GM19467 (cell line): Measurements from ENCODE around the gene MOAP1.
"Not testable (repeated sequence)": the region's sequence is repeated elsewhere in the genome, so short reads cannot be mapped to it uniquely, and the experiment has no call there.

Experiments
- ATAC-seq: cut with Tn5 transposase; IDR thresholded peaks from one replicate; pipeline ENCODE4 v1.9.1; 2021; ENCODE audit warnings: mild to moderate bottlenecking, moderate library complexity; ENCODE audit not compliant: unreplicated experiment

Gene MOAP1, protein sequence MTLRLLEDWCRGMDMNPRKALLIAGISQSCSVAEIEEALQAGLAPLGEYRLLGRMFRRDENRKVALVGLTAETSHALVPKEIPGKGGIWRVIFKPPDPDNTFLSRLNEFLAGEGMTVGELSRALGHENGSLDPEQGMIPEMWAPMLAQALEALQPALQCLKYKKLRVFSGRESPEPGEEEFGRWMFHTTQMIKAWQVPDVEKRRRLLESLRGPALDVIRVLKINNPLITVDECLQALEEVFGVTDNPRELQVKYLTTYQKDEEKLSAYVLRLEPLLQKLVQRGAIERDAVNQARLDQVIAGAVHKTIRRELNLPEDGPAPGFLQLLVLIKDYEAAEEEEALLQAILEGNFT

DNA sequence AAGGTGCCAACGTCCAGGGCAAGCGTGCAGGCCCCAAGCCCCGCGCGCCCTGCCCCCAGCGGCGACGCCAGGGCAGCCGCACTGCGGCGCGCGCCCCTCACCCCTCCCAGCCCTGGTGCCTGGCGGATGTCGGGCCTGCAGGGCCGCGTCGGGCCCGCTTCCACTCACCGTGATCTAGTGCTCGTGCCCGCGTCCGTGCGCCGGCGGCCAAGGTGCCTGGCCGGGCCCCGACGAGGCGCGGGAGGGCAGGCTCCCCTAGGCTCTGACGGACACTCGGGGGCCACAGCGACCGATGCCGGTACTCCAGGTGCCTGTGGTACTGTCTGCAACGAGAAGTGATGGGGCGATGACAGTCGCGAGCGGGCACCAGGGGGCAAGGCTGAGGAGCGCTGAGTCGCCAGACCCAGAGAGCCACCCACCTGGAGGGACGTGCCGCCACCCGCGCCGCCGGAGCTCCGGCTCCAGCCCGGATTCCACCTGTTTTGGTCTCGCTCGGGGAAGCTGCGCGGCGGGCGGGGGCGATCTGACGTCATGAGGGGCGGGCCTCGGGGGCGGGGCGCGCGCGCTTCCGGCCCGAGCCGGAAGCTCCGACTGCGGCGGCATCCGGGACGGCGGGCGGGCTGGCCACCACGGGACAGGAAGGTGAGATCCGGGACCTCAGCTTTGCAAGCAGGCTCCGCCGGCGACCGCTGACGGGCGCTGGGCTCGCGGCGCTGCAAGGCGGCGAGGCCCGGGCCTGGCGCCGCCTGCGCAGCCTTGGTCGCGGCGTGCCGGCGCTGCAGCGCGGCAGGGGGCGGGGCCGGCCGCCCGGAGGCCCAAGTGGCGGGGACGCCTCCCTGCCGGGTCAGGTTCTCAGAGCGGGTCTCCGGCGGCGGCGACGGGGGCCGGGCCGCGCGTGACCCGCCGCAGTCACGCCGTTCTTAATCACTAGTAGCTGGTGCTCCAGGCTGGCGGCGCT is at the start of gene MOAP1, which contains the start of gene LYSET:
TSS of gene MOAP1 (minus strand) at position 507 of the 958 bp plus-strand sequence. CDS start 655 bp downstream, outside the sequence.
TSS of gene LYSET (plus strand) at position 927 of the 958 bp plus-strand sequence. CDS start 89 bp downstream, outside the sequence.
- ATAC-seq = peak; percentile 77

DNA sequence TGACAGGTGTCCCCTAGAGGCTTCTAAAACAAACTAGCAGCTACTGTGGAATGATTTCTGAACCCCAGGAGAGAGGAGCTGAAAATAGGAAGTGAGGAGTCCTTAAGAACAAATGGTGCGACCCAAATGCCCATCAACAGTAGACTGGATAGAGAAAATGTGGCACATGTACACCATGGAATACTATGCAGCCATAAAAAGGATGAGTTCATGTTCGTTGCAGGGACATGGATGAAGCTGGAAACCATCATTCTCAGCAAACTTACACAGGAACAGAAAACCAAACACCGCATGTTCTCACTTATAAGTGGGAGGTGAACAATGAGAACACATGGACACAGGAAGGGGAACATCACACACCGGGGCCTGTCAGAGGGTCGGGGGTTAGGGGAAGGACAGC is 48.4 kb upstream of the MOAP1 start:
- not testable (repeated sequence) for ATAC-seq

DNA sequence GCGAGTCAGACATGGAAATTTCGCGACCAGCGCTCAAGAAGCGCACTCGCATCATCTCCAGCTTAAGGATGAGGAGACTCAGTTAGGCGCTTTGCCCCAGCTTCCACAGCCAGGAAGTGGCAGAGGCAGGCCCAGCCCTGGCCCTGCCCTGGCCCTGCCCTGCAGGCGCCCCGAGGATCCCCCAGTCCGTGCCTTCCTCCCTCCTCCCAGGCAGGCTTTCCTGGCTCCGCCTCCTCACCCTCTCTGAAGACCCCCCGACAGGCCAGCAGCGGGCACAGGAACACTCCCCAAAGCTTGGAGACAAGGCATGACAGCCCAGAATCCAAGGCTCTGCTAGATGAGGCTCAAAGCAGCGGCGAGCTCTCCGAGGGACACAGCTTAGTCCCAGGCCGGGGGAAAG is 47.5 kb upstream of the MOAP1 start:
- ATAC-seq = no peak

DNA sequence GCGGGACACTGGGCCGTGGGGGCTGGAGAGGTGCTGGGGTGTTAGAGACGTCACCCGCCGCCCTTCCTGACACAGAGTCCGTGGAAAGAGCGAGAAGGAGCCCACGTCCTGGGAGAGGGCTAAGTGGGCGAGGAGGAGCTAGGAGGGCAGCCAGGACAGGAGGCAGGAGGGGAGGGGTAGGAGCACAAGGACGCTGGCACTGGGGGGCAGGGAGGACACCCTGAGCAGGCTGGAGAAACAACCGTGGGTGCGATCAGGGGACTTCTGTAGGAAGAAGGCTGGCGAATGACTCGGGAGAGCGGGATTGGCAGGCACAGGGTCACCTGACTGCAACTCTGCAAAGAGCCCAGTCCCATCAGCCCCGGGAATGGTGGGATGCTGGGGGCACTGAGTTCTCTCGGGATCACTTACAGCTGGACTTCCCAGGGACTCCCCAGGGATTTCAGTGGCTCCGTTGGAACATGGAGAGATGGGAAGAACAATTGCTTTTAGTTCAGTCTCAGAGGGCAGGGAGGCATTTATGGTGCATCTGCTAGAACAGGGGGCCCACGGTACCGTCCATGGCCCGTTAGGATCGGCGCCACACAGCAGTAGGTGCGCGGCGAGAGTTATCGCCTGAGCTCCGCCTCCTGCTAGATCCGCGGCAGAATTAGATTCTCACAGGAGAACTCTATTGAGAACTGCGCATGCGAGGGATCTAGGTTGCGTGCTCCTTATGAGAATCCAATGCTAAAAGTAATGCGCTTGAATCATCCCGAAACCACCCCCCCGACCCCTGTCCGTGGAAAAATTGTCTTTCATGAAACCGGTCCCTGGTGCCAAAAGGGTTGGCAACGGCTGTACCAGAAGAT is 46.7 kb upstream of the MOAP1 start:
- no peak for ATAC-seq

DNA sequence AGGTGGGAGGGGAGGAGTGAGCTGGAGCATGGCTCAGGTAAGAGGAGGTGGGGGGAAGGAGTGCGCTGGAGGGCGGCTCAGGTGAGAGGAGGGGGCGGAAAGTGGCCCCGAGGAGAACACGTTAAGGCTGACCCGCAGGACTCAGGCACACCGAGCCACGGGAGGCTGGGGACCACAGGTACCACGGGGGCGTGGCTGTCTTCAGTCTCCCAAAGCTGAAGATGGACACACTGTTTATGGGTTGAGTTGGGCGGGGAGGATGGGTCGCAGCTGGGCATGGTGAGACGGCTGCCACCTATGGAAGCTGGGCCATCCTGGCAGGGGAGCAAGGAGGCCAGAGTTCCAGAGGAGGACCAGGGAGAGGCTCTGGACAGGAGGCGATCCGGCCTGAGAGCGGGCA is 45.8 kb upstream of the MOAP1 start:
- ATAC-seq = no peak

GRCh38 chr14:93228550-93228949 is 43.9 kb upstream of the MOAP1 start:
- ATAC-seq = no peak

- ATAC-seq = no peak
Observed at GRCh38 chr14:93223565-93223964, 38.9 kb upstream of the MOAP1 start.

- ATAC-seq = no peak
Observed at GRCh38 chr14:93220509-93220908, 35.8 kb upstream of the MOAP1 start.

DNA sequence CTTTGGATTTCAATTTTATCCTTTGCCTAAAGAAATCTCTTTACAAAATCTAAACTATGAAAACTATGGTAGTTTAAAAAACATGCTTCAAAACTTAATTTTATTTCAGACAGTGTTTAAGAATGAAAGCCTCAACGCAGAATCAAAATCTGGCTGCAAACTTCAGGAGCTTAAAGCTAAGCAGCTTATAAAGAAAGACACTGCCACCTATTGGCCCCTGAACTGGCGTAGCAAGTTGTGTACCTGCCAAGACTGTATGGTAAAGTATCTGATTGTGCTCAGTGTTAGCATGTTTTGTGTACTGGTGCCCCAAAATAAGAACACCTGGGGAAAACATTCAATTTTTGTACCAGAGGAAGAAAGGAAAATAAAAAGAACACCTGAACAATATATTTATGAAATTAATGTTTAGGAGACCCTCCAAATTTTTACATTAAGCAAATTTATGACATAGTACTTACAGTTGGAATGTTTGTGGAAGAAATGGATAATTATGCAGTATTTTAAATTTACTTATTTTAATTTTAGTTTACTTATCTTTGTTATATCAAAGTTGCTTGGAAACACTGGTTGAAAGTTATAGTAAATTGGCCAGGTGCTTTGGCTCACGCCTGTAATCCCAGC is 34.5 kb upstream of the MOAP1 start:
- ATAC-seq = no peak

GRCh38 chr14:93214598-93214997 is 29.9 kb upstream of the MOAP1 start:
- ATAC-seq = no peak

DNA sequence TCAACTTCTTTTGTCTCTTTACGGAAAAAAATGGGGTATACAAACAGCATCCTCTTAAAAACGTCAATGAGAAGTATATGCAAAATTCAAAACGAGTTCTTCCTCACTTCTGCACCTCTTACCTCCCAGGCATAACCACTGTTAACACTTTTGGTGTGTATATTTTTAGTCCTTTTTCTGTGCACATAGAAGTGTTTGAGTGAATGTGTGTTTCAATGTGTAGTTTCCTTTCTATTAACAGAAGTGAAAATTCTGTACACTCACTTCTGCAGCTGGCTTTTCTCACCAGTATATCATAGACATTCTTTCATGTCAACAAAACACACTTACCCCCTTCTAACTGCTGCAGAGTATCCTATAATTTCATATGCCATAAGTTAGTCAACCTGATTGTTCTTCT is 27.7 kb upstream of the MOAP1 start:
- ATAC-seq = peak; percentile 46

DNA sequence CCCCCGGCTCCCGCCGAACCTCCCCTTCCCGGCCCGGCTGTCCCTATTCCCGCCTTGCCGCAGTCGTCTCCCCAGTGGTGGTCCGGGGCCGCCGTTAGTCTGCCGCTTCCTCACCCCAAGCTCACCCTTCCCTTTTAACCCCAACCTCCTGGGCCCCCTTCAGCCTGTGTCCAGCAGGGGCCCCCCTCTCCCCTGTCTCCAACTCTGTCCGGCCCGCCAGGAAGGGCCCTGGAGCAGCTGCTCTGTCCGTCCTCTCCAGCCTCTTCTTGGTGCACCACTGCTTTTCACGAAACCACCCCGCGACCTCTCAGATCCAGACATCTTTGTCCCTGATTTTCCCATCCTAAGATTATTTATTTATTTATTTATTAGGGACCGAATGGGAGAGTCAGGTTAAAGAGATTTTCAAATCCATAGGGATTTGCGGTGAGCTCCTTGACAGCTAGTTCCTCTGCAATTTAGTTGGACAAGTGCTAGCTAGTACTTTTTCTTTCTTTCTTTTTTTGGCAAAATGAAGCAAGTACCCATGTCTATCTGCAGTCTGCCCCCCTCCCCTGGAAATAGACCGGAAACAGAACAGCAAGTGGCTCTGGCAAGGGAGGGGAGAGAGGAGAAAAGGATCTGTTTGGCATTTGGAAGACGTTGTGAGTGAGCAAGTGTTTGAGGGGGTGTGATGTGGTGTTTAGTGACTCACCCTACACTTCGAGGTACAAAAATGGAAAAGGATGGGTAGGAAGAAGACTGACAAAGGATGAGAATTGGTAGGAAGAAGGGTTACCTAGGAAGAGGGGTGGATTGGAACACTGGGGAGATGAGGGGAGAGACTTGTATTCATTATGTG is 23.0 kb upstream of the MOAP1 start:
- peak; percentile 27 for ATAC-seq

DNA sequence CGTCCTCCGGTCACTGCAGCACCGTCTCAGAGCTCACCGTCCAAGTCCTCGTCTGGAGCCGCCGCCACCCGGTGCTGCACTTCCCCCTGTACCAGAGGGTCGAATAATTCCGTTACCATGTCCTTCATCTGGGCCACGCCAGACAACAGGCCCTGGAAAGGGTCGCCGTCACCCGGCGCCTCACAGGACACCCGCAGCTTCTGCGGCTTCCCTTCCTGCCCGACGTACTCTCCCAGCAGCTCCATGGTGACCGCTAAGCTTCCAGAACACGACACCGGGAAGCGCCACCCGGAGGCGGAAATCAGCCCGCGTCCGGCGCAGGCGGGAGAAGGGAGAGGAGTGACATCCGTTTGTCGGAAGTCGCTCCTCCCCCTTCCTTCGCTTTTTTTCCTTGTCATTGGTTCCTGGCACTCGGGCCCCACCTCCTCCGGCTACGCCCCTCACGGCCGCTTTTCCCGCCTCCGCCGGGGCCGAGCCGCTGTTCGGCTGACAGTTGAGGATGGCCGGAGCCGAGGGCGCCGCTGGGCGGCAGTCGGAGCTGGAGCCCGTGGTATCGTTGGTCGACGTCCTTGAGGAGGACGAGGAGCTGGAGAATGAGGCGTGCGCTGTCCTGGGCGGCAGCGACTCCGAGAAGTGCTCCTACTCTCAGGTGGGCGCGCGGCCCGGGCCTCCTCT is 22.2 kb upstream of the MOAP1 start, which contains the start of the genes GON7 and UBR7:
TSS of gene GON7 (minus strand) at position 273 of the 675 bp plus-strand sequence. CDS start at position 245, 28 bp downstream.
TSS of gene UBR7 (plus strand) at position 464 of the 675 bp plus-strand sequence. CDS start at position 500, 36 bp downstream.
- peak; percentile 80 for ATAC-seq

DNA sequence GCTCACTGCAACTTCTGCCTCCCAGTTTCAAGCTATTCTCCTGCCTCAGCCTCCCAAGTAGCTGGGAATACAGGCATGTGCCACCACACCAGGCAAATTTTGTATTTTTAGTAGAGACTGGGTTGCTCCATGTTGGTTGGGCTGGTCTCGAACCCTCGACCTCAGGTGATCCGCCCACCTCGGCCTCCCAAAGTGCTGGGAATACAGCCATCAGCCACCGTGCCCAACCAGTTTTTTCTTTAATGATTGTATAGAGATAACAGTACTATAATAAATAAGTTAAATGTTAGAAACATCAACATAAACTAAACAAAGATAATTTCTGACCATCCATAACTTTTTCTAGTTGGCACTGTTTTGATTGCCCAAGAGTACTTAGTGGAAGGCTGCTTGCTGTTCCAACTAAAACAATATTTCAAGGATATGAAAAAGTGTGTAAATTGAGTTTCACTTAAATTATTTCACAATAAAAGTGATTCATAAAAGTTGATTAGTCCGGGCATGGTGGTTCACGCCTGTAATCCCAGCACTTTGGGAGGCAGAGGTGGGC is 16.5 kb upstream of the MOAP1 start:
- no peak for ATAC-seq

GRCh38 chr14:93200553-93200952 is 15.9 kb upstream of the MOAP1 start:
- ATAC-seq = no peak

DNA sequence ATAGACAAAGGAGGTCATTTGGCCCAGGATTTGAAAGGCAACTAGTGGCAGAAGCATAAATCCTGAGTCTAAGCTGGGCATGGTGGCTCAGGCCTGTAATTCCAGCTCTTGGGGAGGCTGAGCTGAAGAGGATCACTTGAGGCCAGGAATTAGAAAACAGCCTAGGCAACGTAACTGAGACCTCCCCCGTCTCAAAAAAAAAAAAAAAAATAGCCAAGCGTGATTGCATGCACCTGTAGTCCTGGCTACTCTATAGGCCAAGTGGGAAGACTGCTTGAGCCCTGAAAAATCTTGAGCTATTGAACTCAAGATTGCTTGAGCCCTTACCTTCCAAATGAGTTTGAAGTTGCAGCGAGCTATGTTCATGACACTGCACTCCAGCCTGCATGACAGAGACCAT is 14.3 kb upstream of the MOAP1 start:
- ATAC-seq = no peak

DNA sequence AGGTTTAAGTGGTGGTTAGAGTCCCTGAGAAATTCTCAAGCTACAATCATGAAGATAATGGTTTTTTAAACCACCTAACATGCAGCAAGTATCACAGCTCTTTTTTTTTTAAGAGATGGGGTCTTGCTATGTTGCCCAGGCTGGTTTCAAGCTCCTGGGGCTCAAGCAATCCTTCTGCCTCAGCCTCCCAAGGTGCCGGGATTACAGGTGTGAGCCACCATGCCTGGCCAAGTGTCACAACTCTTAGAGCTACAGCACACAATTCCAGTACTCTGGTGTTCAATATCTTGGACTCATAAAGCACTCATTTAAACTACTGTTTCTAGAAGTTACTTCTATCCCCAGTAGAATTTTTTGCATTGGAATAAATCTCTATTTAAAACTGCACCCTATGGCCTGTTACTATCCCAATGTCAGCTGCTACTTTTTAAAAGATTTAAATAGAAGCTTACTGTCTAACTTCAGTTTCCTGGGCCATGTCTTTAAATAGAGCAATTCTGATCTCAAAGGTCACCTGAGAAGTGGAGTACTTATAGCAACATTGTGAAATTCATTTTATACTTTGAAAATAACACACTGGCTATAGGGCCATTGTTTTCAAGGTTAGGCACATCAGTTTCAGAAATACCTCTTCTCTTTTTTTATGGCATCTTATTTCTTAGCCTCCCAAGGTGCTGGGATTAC is 10.8 kb upstream of the MOAP1 start:
- ATAC-seq = no peak

DNA sequence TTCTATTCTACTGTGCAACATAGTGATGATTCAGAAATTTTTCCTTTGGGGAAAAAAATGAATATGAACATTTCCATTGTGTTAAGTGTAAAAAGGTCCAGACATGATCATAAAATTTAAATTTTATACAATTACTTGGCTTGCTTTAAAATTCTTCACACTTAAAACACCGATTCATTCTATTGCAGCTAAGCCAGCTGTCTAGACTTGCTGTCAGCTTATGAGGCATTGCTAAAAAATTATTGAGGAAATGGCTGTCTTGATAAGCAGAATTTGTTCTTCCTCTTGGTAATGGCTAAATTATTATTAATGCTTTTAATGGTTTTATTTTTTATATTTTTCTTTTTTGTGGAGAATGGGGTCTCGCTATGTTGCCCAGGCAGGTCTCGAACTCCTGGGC is 2.3 kb upstream of the MOAP1 start:
- no peak for ATAC-seq
